AG08396 (cell line): ENCODE measurements around the gene CD207.
"Not testable (repeated sequence)": the region's sequence is repeated elsewhere in the genome, so short reads cannot be mapped to it uniquely, and the experiment has no call there.

Experiments used
- DNase-seq: peaks from one replicate; pipeline ENCODE4 v3.0.0; 2012; ENCODE audit warnings: low spot score, mixed read lengths

The CD207 gene

DNA sequence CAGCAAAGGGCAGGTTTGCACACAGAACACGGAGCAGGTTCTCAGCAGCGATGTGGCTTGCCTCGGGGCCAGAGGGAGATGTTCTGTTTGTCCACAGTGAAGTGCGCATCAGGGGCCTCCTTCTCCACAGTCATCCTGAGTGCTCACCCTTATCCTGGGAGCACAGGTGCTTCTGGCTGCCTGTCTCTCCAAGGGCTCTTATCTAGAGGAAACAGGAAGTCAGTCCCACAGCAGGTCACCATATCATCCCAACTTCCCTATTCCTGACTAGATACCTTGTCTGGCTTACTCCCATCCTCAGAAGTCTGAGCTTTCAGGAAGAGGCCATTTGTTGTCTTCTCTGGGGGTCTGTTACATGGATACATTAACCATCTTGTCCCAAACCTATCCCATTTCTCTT is at the start of gene CD207:
CD207 (minus strand) TSS at position 174 of the 400 bp plus-strand sequence; CDS start at position 134, 40 bp downstream.
- DNase-seq = no peak

- DNase-seq = not testable (repeated sequence)
Measured at GRCh38 chr2:70878543-70878942, 42.9 kb upstream of the CD207 start.

DNA sequence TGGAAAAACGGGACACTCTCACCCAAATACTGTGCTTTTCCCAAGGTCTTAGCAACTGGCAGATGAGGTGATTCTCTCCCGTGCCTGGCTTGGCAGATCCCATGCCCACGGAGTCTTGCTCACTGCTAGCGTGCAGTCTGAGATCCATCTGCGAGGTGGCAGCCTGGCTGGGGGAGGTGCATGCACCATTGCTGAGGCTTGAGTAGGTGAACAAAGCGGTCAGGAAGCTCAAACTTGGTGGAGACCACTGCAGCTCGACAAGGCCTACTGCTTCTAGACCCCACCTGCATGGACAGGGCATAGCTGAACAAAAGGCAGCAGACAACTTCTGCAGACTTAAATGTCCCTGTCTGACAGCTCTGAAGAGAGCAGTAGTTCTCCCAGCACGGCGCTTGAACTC is 40.5 kb upstream of the CD207 start:
- not testable (repeated sequence) for DNase-seq

- DNase-seq = no peak
Measured at GRCh38 chr2:70873541-70873940, 37.9 kb upstream of the CD207 start.

DNA sequence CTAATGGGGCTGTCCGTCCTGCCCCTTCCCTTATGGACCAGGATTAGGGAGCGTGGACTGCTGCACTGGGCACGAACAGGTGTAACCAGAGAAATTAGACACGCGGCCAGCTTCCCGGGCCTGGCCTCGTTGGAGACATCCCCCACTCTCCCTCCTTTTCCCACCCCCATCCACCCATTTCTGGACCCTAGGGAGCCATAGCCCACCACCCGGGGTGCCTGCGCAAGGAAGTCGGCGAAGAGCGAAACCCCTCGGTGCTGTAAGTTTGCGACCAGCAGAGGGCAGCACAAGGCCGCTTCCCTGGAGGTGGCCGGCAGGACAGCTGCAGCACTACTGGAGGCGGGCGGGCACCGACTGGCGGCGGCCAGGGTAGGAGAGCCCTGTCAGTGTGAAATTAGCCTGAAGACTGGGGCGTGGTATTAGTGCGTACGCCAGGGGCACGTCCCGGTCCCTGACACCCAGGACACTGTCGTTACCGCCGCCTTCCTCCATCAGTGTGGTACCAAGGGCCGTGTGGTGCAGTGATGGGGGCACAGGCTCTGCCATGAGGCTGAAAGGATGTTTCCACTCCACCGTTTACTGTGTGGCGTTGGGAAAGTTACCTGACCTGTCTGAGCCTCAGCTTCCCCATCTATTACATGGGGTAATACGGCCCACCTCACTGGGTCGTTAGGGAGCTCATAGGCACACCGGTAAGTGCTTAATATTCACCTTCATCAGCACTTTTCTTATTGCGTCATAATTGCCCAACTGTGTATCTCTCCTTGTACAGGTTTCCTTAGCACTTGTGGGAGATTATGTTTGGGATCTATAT is 36.0 kb upstream of the CD207 start:
- DNase-seq = peak; percentile 88

DNA sequence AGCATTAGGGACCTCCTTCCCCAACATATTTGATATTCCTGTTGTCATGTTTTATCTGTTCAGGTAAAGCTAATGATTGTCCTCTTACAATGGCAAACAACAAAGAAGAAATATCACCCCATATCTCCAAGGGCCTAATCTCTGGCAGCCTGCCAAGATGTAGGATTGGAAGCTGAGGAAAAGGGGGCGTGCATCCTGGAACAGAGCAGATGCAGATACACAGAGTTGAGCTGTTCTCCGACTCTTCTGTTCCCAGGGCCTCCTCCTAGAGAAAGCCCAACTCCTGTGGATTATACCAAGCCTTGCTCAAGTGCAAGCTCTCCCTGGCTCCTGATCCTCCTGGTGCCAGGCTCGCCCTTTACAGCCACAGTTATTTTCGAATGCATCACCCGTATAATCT is 35.2 kb upstream of the CD207 start:
- DNase-seq = no peak

DNA sequence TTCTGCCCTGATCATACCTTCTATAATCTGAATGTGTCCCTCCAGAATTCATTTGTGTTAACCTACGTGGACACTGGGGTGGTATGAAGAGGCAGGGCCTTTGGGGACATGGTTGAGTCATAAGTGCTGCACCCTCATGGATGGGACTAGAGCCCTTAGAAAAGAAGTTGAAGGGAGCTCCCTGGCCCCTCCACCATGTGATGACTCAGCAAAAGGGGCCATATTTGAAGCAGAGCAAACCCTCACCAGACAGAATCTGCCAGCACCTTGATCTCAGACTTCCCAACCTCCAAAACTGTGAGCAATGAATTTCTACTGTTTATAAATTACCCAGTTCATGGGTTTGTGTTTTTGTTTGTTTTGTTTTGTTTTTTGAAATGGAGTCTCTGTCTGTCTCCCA is 33.4 kb upstream of the CD207 start:
- DNase-seq = no peak

GRCh38 chr2:70861777-70862625 is 26.4 kb upstream of the CD207 start:
- peak; percentile 89 for DNase-seq

DNA sequence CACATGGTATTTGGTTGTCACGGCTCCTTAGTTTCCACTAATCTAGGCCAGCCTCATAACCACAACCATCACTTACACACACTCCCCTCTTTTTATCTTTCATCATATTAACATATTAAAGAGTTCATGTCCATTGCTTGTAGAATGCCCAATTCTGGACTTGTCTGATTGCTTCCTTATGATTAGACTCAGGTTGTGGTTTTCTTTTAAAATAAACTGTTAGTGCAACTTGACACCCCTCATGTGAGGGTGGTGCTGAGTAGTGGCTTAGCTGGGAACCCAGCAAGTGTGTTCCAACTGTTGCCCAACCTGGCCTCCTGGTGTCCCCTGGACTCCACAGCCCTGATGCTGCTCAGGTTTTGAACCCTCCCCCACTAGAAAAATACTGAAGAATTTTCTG is 20.1 kb upstream of the CD207 start:
- no peak for DNase-seq

DNA sequence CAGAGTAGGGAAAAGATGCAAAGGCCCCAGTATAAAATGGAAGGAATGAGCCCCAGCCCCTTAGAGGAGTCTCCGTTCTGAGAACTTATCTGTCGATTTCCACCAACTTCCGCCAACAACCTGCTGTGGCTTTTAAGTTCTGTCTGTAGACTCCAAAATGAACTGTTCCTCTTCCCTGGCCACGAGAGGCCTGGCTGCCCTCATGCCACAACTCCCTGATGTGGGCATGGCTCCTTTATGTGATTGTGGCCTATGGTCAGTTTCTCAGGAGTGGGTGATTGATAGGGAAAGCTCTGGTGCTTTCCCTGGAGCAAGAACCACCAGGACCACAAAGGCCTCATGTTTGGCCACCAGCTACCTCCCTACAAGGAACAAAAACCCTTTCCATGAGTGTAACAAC is 18.8 kb upstream of the CD207 start:
- DNase-seq = no peak

- DNase-seq = no peak
Measured at GRCh38 chr2:70852824-70853223, 17.2 kb upstream of the CD207 start.

- no peak for DNase-seq
Measured at GRCh38 chr2:70851704-70852103, 16.1 kb upstream of the CD207 start.

GRCh38 chr2:70850925-70851324 is 15.3 kb upstream of the CD207 start:
- no peak for DNase-seq

DNA sequence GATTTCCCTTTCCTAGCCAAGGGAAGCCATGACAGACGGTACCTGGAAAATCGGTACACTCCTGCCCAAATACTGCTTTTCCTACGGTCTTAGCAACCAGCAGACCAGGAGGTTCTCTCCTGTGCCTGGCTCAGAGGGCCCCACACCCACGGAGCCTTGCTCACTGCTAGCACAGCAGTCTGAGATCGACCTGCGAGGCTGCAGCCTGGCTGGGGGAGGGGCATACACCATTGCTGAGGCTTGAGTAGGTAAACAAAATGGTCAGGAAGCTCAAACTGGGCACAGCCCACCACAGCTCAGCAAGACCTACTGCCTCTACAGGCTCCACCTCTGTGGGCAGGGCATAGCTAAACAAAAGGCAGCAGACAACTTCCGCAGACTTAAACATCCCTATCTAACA is 6.8 kb upstream of the CD207 start:
- DNase-seq = no peak

- no peak for DNase-seq
Measured at GRCh38 chr2:70837980-70838925, 2.6 kb upstream of the CD207 start.

DNA sequence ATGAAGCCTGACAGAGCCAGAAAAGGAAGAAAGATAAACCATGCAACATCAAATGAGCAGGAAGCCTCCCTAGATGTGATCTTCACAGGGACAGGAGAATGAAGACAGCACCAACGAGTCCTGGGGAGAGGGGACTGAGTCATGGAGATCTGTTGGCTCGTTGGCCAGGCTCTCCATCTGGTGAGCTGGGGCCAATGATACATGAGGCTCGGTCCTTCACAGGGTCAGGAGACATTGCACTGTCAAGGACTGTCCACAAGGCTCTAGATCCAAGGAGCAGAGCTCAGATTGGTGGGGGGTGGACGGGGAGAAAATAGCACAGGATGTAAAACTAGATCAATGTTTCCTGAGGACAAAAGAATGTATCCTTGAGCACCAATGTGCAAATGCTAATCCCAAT is 735 bp downstream of the CD207 start:
- DNase-seq = no peak

- DNase-seq = no peak
Measured at GRCh38 chr2:70834106-70834505, 1.5 kb downstream of the CD207 start.

GRCh38 chr2:70833246-70833645 is 2.4 kb downstream of the CD207 start:
- DNase-seq = no peak

- no peak for DNase-seq
Measured at GRCh38 chr2:70832386-70832785, 3.2 kb downstream of the CD207 start.

DNA sequence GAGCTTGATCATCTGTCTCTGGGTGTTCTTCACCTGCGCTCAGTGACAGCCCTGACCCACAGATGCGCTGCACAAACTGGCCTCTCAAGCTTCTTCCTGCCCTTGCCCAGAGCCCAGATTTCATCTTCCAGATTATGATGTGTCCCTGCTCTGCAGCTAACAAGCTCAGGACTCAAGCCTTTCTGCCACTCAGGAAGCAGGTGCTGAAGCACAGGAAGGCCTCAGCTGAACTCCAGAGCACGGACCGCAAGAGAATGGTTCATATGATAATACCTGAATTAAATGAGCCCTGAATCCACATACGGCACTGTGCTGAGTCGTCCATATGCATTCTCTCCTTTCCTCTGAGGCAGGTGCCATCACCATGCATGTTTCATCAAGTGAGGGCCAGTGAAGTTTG is 3.8 kb downstream of the CD207 start:
- no peak for DNase-seq

DNA sequence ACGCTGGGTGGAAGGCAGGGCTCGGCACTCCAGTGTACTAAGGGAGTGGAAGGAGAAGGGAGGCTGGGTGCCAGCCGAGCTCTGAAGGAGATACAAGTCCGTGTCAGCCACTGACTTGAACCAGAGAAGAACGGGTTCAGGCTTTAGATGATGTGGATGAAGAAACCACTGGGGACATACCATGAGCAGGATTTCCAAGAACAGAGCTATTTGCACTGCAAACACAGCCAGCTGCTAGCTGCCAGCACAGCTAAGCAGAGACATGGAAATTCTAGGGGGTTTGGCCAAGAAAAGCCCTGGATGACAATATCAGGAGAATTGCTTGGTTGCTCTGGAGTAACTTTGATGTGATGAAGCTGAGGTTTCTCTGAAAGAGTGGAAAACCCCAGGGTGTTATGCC is 5.2 kb downstream of the CD207 start:
- DNase-seq = no peak

DNA sequence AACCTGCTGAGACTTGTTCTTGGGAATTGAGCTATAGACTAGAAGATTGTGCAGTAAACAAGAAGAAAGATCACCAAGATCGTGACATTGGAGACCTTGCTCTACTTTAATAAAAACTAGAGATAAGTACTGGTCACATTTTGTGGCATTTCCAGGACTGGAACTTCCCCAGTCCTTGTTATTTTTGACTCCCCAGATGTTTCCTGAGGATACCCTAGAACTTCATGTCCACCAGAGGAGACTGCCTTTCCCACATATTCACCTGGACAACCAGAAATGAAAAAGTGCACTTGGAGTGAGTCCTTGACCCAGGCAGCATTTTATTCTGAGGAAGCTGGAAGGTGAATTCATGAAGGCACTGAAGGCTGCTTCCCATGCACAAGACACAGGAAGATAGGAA is 5.7 kb downstream of the CD207 start:
- no peak for DNase-seq
